Keratinocyte (primary cell): ENCODE data around the gene KCTD1. TPM values are rescaled to one million over a fixed set of nuclear protein-coding genes. Genes with fewer than 3 reads are reported as not detected.

ENCODE experiments used
- DNase-seq: peaks from one replicate; pipeline ENCODE4 v3.0.0-alpha.2; 2011; ENCODE audit warnings: low read depth, missing footprints, low spot score
- FAIRE-seq: peaks from 2 replicates; lab custom pipeline; 2011; peaks lifted over from hg19 to GRCh38; lab: Jason Lieb, UNC
- H2AFZ ChIP-seq: 2 replicates; pipeline ENCODE4 v1.6.0; 2012; ENCODE audit warnings: low read length, control low read depth, inconsistent platforms; ENCODE audit not compliant: control insufficient read depth
- H3K27ac ChIP-seq: 2 replicates; pipeline ENCODE4 v1.5.1; 2011; ENCODE audit warnings: low read length; ENCODE audit not compliant: control insufficient read depth, insufficient read depth
- H3K27me3 ChIP-seq: 3 replicates; pipeline ENCODE4 v1.6.0; 2011; ENCODE audit warnings: low read length; ENCODE audit not compliant: control insufficient read depth, insufficient read depth; ENCODE audit errors: extremely low read depth
- H3K36me3 ChIP-seq, 2 experiments: 2 replicates in 1 of 2; 3 replicates in 1 of 2; pipeline ENCODE4 v1.5.1; 2011; ENCODE audit warnings: low read length in 2 of 2, mild to moderate bottlenecking in 1 of 2; ENCODE audit not compliant: control insufficient read depth in 2 of 2, insufficient read depth in 2 of 2; ENCODE audit errors: extremely low read depth in 1 of 2
- H3K4me1 ChIP-seq: 3 replicates; pipeline ENCODE4 v1.5.1; 2011; ENCODE audit warnings: low read length; ENCODE audit not compliant: control insufficient read depth, insufficient read depth; ENCODE audit errors: extremely low read depth
- H3K4me2 ChIP-seq: 3 replicates; pipeline ENCODE4 v1.6.0; 2011; ENCODE audit warnings: low read depth, low read length; ENCODE audit not compliant: control insufficient read depth, insufficient read depth; ENCODE audit errors: extremely low read depth
- H3K4me3 ChIP-seq, 3 experiments: fragments of 200-600 bp in 1 of 3; sonication (generic) in 1 of 3; 2 replicates in 2 of 3; 3 replicates in 1 of 3; pipeline ENCODE4 v1.5.1; 2011 to 2016; ENCODE audit warnings: low read length in 3 of 3, mild to moderate bottlenecking in 3 of 3, control low read depth in 2 of 3, inconsistent platforms in 1 of 3, low read depth in 1 of 3, mixed read lengths in 1 of 3, mixed run types in 1 of 3, moderate library complexity in 1 of 3; ENCODE audit not compliant: control insufficient read depth in 2 of 3, insufficient read depth in 2 of 3; ENCODE audit errors: extremely low read depth in 1 of 3
- H3K79me2 ChIP-seq: 2 replicates; pipeline ENCODE4 v1.6.0; 2012; ENCODE audit warnings: low read length; ENCODE audit not compliant: control insufficient read depth, insufficient read depth
- H3K9ac ChIP-seq: 3 replicates; pipeline ENCODE4 v1.6.0; 2011; ENCODE audit warnings: low read length; ENCODE audit not compliant: control insufficient read depth, insufficient read depth; ENCODE audit errors: extremely low read depth
- H3K9me1 ChIP-seq: 3 replicates; pipeline ENCODE4 v1.6.0; 2011; ENCODE audit warnings: low read length; ENCODE audit not compliant: control insufficient read depth, insufficient read depth; ENCODE audit errors: extremely low read depth
- H3K9me3 ChIP-seq: 2 replicates; pipeline ENCODE4 v1.5.1; 2012; ENCODE audit warnings: low read depth, low read length; ENCODE audit not compliant: control insufficient read depth
- H4K20me1 ChIP-seq: 3 replicates; pipeline ENCODE4 v1.6.0; 2011; ENCODE audit warnings: low read length; ENCODE audit not compliant: control insufficient read depth, insufficient read depth; ENCODE audit errors: extremely low read depth
- CTCF ChIP-seq, 3 experiments: IDR thresholded peaks in 1 of 3; conservative IDR thresholded peaks in 1 of 3; optimal IDR thresholded peaks in 1 of 3; 2 replicates in 2 of 3; 3 replicates in 1 of 3; pipeline versions ENCODE3 to v1.5.1; 2011; ENCODE audit warnings: low read length in 3 of 3, mild to moderate bottlenecking in 3 of 3, moderate library complexity in 2 of 3, control low read depth in 1 of 3, inconsistent platforms in 1 of 3; ENCODE audit not compliant: insufficient read depth in 2 of 3; ENCODE audit errors: extremely low read depth in 1 of 3
- EZH2 ChIP-seq: IDR thresholded peaks from one replicate; pipeline ENCODE4 v1.6.1; 2012; ENCODE audit warnings: inconsistent platforms, mild to moderate bottlenecking, low read length, moderate library complexity
- dilution Hi-C: fragments of 300-500 bp; cut with MboI; formaldehyde crosslinking; loops from one replicate; pipeline ENCODE4 v1.7.0; 2020; ENCODE audit warnings: low sequenced_read_pairs; ENCODE audit not compliant: extremely low pct_ligation_motif_present
- polyA minus RNA-seq, 3 experiments: library from RNA; depleted of rRNA, polyadenylated mRNA; stranded (reverse); fragments of >200 nt; gene quantifications; 1 replicate in 1 of 3; 2 replicates in 1 of 3; 3 replicates in 1 of 3; pipeline ENCODE4 v1.2.3, GENCODE V29; 2011
- polyA plus RNA-seq, 5 experiments: library from polyadenylated mRNA; depleted of rRNA in 3 of 5; stranded (reverse) in 3 of 5; stranded (forward) in 1 of 5; unstranded in 1 of 5; fragments of >200 nt; gene quantifications; 1 replicate in 1 of 5; 2 replicates in 3 of 5; 3 replicates in 1 of 5; pipeline versions ENCODE4 v1.2.1 to v1.2.3, GENCODE V29; 2011 to 2012; ENCODE audit warnings: missing spikeins in 2 of 5, low read depth in 1 of 5, low replicate concordance in 1 of 5

The KCTD1 gene
- polyA plus RNA-seq (18.7 to 57.6 TPM (median 32.1 TPM) in 3 replicates), polyA minus RNA-seq (33.7 to 42.3 TPM (median 35.1 TPM) in 3 replicates)
- 48.7 TPM for polyA plus RNA-seq (2011; ENCODE audit: low read depth)
- 47.7 and 50.2 TPM in 2 replicates for polyA plus RNA-seq (2011; cell fraction: cytosol; rRNA removed)
- polyA plus RNA-seq (2011; cell fraction: nucleus; rRNA removed) = 33.7 and 34.6 TPM in 2 replicates
- polyA plus RNA-seq (2012; ENCODE audit: low replicate concordance) = 49.3 and 53.0 TPM in 2 replicates
- polyA minus RNA-seq (2011; cell fraction: cytosol; rRNA and poly(A)+ RNA removed) = 30.9 TPM
- polyA minus RNA-seq (2011; cell fraction: nucleus; rRNA and poly(A)+ RNA removed) = 25.3 and 31.6 TPM in 2 replicates

GRCh38 chr18:26548415-26549262 lies at the start of gene KCTD1:
Gene KCTD1 (minus strand): TSS chr18:26548553. CDS start chr18:26548536, 17 bp downstream.
- Histone ChIP-seq H3K27ac (peak within 1 kb of the TSS; percentile 82), H3K4me3 (peak within 1 kb of the TSS; percentile 74 to 87 (median 79)), H2AFZ (peak within 1 kb of the TSS; percentile 53), H4K20me1 (no peaks in the 10 kb centered on the region), H3K9ac (peak within 1 kb of the TSS; percentile 82), H3K4me2 (peak within 1 kb of the TSS; percentile 93), H3K9me3 (no peaks in the 10 kb centered on the region), H3K9me1 (no peaks in the 10 kb centered on the region), H3K79me2 (peaks cover 45% of the 10 kb centered on the region), H3K36me3 (peaks cover 3 to 4% of the 10 kb centered on the region in 2 experiments), H3K27me3 (no peaks in the 10 kb centered on the region), H3K4me1 (peaks cover 40% of the 10 kb centered on the region)
- TF ChIP-seq CTCF (optimal IDR thresholded peaks at IDR 0.05 in 1 of 3, IDR thresholded peaks at IDR 0.05 in 1 of 3, conservative IDR thresholded peaks at IDR 0.05 in 1 of 3; ENCODE audit: extremely low read depth in 1 of 3, insufficient read depth in 2 of 3, low read length in 3 of 3) (no peak), EZH2 (no peak)
- FAIRE-seq (no peak), DNase-seq (no peak)
- dilution Hi-C loops = no loop called here

DNA sequence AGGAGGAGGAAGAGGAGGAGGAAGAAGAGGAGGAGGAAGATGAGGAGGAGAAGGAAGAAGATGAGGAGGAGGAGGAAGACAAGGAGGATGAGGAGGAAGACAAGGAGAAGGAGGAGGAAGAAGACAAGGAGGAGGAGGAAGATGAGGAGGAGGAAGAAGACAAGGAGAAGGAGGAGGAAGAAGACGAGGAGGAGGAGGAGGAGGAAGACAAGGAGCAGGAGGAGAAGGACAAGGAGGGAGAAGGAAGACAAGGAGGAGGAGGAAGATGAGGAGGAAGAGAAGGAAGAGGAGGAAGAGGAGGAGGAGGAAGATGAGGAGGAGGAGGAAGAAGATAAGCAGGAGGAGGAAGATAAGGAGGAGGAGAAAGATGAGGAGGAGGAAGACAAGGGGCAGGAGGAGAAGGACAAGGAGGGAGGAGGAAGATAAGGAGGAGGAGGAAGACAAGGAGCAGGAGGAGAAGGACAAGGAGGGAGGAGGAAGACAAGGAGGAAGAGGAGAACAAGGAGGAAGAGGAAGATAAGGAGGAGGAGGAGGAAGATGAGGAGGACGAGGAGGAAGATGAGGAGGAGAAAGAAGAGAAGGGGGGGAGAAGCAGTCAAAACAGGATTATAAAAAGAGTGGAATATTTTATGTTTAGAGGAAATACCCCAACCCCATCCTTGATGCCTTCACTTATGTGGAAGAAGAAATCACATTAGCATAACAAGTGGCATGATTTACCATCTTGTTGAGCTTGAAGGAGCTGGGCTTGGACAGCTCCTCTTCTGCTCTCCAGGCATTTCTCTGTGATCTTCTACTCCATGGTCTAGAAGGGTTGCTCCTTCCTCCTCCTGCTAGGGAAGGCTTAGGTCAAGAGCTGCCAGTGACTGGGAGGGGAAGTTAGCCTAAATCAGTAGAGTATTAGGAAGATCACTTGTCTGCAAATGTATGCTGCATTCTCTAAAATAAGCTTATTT lies 45.3 kb upstream of the KCTD1 start:
- H3K27me3 ChIP-seq = peaks cover 8% of the 10 kb centered on the region
- no peak overlapping the region for H3K4me2 ChIP-seq
- H2AFZ ChIP-seq = no peak overlapping the region
- dilution Hi-C loops = no loop called here
- TF ChIP-seq CTCF (optimal IDR thresholded peaks at IDR 0.05 in 1 of 3, IDR thresholded peaks at IDR 0.05 in 1 of 3, conservative IDR thresholded peaks at IDR 0.05 in 1 of 3; ENCODE audit: extremely low read depth in 1 of 3, insufficient read depth in 2 of 3, low read length in 3 of 3) (no peak), EZH2 (no peak)
- FAIRE-seq (no peak), DNase-seq (no peak)
- no peak overlapping the region for H3K9ac ChIP-seq
- H3K36me3 ChIP-seq = no peaks in the 10 kb centered on the region
- no peaks in the 10 kb centered on the region for H3K9me3 ChIP-seq
- no peak overlapping the region for H3K4me3 ChIP-seq
- H3K79me2 ChIP-seq = no peaks in the 10 kb centered on the region
- H3K27ac ChIP-seq = no peak overlapping the region
- H3K9me1 ChIP-seq = no peaks in the 10 kb centered on the region
- no peaks in the 10 kb centered on the region for H4K20me1 ChIP-seq
- no peaks in the 10 kb centered on the region for H3K4me1 ChIP-seq
